Thymus (tissue), 11 donors: Measurements from ENCODE around the gene FUT6. TPM values are rescaled to one million over a fixed set of nuclear protein-coding genes. Genes with fewer than 3 reads are reported as not detected.
A peak's percentile ranks its signal among the peaks of the same experiment; 100 is the strongest.

Experiments used
- DNase-seq, 9 donors: peaks; one replicate each; pipeline ENCODE4 v3.0.0-alpha.2; 2013; ENCODE audit warnings: low spot score in 9 of 9, low read depth in 6 of 9, missing footprints in 1 of 9
- H3K27ac ChIP-seq, 2 donors: one replicate each; pipeline ENCODE4 v1.5.1; 2013; ENCODE audit warnings: control low read depth in 1 of 2, low read depth in 1 of 2, low read length in 1 of 2, mild to moderate bottlenecking in 1 of 2, moderate library complexity in 1 of 2
- H3K27me3 ChIP-seq, 2 donors: one replicate each; pipeline ENCODE4 v1.5.1; 2013; ENCODE audit warnings: low read length in 1 of 2; ENCODE audit not compliant: control insufficient read depth in 2 of 2, insufficient read depth in 1 of 2
- H3K36me3 ChIP-seq, 2 donors: one replicate each; pipeline ENCODE4 v1.5.1; 2013; ENCODE audit warnings: low read length in 1 of 2, mild to moderate bottlenecking in 1 of 2, moderate library complexity in 1 of 2; ENCODE audit not compliant: control insufficient read depth in 2 of 2, insufficient read depth in 2 of 2
- H3K4me1 ChIP-seq, 2 donors: one replicate each; pipeline ENCODE4 v1.5.1; 2013; ENCODE audit warnings: low read length in 2 of 2; ENCODE audit not compliant: control insufficient read depth in 2 of 2, insufficient read depth in 2 of 2
- H3K4me3 ChIP-seq, 2 donors: one replicate each; pipeline ENCODE4 v1.5.1; 2013; ENCODE audit warnings: low read length in 2 of 2, control low read depth in 1 of 2, mild to moderate bottlenecking in 1 of 2
- H3K9me3 ChIP-seq, 2 donors: one replicate each; pipeline ENCODE4 v1.5.1; 2013; ENCODE audit warnings: low read length in 1 of 2, mild to moderate bottlenecking in 1 of 2; ENCODE audit not compliant: control insufficient read depth in 2 of 2, insufficient read depth in 1 of 2
- WGBS: extraction: QIAGEN DNeasy Blood & Tissue Kit; methylation state at CpG from one replicate; pipeline ENCODE4 v1.1.7; 2013; 5-methylcytosine and 5-hydroxymethylcytosine counted together
- polyA plus RNA-seq: library from polyadenylated mRNA; stranded (reverse); fragments of 200-250 nt; gene quantifications from one replicate; pipeline ENCODE4 v1.2.3, GENCODE V29; 2013
- total RNA-seq: library from RNA; stranded (reverse); fragments of 120-200 nt; gene quantifications from one replicate; pipeline ENCODE4 v1.2.4, GENCODE V29; 2013
- donor health status: healthy.

The FUT6 gene
- total and polyA plus RNA-seq, 2 donors: under 0.01 to 0.43 TPM

DNA sequence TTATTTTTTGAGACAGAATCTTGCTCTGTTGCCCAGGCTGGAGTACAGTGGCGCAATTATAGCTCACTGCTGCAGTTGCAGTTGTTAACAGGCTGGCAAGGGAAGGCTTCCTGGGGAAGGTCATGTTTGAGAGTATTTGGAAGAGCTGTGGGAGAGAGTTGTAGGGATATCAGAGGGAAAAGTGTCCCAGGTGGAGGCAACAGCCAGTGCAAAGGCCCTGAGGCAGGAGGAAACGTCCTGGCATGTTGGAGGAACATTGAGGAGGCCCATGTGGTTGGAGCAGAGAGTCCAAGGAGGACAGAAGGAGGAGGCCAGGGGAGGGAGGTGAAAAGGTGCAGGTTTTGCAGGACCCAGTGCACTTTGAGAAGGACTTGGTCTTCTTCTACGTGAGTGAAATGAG lies 46.3 kb downstream of the FUT6 start:
- Histone ChIP-seq H3K27ac (no peak overlapping the region), H3K4me1 (peaks cover 5 to 14% of the 10 kb centered on the region in 2 donors), H3K27me3 (peaks cover 0 to 4% of the 10 kb centered on the region in 2 donors), H3K9me3 (peaks cover 0 to 8% of the 10 kb centered on the region in 2 donors), H3K36me3 (peaks cover 17 to 19% of the 10 kb centered on the region in 2 donors), H3K4me3 (no peak overlapping the region)
- WGBS: 95% methylated on average over 3 of the region's 3 CpGs
- DNase-seq: no peak

DNA sequence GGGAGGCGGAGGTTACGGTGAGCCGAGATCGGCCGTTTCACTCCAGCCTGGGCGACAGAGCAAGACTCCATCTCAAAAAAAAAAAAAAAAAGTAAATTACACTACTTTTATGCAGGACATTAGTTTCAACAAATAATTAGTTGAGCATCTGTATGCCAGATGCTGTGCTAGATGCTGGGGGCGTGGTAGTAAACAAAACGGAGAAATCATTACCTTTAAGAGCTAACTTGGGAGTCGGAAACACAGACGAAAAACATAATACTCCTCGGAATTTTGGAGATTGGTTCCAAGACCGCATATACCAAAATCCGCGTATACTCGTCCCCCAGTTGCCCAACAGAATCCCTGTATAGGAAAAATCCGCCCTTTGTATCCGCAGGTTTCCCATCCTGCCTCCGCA lies 47.3 kb downstream of the FUT6 start:
- peaks cover 0 to 8% of the 10 kb centered on the region in 2 donors for H3K9me3 ChIP-seq
- H3K4me3 ChIP-seq: no peak overlapping the region
- no peak for DNase-seq
- H3K27me3 ChIP-seq: no peaks in the 10 kb centered on the region
- no peak overlapping the region for H3K27ac ChIP-seq
- 97% methylated on average over 18 of the region's 18 CpGs for WGBS
- H3K4me1 ChIP-seq: peaks cover 5 to 14% of the 10 kb centered on the region in 2 donors
- H3K36me3 ChIP-seq: peaks cover 27 to 29% of the 10 kb centered on the region in 2 donors

DNA sequence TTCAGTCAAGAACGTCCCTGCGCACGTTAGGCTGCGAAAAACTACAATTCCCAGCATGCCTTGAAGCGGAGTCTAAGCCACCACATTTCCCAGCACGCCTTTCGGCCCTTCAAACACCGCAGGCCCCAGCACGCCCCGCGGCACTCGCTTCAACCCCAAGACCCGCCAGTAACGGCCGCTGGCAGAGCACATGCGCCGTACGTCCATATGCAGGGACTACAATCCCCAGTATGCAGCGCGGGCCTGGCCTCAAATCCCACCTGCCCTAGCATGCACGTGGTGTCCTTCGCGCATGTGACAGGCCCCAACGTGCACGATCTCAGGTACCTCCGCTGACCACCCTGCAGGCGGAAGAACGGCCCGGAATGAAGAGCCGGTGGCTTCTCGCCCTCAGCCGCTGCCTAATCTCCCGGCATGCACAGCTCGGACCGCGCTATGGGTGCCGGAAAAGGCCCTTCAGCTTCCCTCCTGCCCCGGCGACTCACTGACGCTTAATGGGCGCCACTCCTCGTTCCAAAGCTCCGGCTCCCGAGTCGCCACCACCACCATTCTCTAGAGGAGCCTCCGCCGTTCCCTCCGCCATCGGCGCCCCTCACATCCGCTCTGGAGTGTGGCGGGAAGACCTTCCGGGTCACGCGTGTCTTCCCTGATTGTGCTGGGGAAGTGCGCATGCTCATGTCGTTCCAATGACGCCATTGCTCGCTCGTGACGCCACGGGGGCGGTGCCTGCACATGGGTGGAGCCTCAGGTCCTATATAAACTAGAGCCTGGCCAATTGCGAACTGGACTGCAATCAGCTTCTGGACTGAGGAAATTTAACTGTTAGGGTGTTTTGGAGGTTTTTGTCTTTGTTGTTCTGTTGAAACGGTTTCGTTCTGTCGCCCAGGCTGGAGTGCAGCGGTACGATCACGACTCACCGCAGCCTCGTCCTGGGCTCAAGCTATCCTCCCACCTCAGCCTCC lies 48.7 kb downstream of the FUT6 start, which contains the start of gene DUS3L:
Gene DUS3L, minus strand, starts transcription at position 605 of the 962 bp plus-strand sequence. Its CDS starts 22 bp downstream, at position 583.
- Histone ChIP-seq H3K4me3 (peak within 1 kb of the TSS; percentile 59 to 85), H3K36me3 (peaks cover 40 to 43% of the 10 kb centered on the region in 2 donors), H3K9me3 (peaks cover 0 to 8% of the 10 kb centered on the region in 2 donors), H3K4me1 (peaks cover 5 to 14% of the 10 kb centered on the region in 2 donors), H3K27me3 (no peaks in the 10 kb centered on the region), H3K27ac (peak within 1 kb of the TSS; percentile 89 to 97)
- 11% methylated on average over 72 of the region's 72 CpGs for WGBS
- DNase-seq: peak; percentile 93 to 99 (median 97)

DNA sequence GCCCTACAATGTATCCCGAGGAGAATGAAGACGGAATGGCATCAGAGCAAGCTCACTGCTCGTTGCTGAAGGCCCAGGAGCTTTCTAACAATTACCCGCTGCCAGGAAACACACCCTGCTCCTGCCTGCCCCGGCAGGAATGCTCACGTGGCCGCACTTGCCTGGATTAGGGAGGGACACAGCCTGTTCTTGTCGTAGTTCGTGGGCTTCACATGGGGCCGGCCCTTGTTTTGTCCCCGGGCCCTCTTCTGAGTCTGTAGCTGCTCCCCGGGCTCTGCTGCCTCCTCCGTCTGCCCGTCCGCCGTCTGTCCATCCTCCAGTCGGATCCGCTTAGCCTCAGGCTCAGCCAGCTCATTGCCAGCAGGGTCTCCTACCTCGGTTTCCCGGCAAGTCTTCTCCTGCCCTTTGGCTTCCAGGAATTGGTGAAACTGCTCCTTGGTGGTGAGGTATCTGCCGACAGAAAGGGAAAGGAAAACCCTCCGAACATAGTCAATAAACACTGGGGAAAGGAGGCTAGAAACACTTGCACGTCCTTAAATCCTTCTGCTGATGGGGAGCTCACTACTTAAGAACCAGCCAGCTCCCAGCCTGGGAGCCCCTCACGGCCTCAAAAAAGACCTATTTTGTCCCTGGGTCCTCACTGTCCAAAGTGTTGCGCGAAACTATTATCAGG lies 49.5 kb downstream of the FUT6 start:
- Histone ChIP-seq H3K4me3 (peak overlapping the region; percentile 59 to 85), H3K9me3 (peaks cover 0 to 8% of the 10 kb centered on the region in 2 donors), H3K27ac (peak overlapping the region; percentile 89 to 97), H3K27me3 (no peaks in the 10 kb centered on the region), H3K36me3 (peaks cover 42 to 51% of the 10 kb centered on the region in 2 donors), H3K4me1 (peaks cover 5 to 14% of the 10 kb centered on the region in 2 donors)
- no peak for DNase-seq
- 87% methylated on average over 26 of the region's 26 CpGs for WGBS

DNA sequence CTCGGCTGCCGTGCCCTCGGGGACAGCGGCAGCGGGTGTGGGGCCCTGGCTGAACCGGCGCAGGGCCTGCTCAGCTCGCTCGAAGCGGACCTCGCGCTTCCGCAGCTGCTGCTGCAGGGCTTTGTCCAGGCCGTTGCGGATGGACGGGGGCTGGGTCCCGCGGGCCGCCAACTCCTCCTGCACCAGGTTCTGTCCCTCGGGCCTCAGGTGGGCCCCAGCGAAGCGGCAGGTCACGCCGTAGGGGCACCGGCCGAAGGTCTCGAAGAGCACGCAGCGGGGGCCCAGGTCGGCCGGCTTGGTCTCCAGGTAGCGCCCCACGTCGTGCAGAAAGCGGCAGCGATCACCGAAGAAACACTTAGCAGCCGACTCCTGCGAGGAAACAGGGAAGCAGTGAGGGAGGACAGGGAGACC lies 50.1 kb downstream of the FUT6 start:
- H3K27ac ChIP-seq: no peak overlapping the region
- WGBS: 98% methylated on average over 39 of the region's 39 CpGs
- peaks cover 0 to 8% of the 10 kb centered on the region in 2 donors for H3K9me3 ChIP-seq
- H3K4me3 ChIP-seq: no peak overlapping the region
- H3K36me3 ChIP-seq: peaks cover 49 to 58% of the 10 kb centered on the region in 2 donors
- H3K27me3 ChIP-seq: no peaks in the 10 kb centered on the region
- DNase-seq: no peak
- peaks cover 5 to 14% of the 10 kb centered on the region in 2 donors for H3K4me1 ChIP-seq

DNA sequence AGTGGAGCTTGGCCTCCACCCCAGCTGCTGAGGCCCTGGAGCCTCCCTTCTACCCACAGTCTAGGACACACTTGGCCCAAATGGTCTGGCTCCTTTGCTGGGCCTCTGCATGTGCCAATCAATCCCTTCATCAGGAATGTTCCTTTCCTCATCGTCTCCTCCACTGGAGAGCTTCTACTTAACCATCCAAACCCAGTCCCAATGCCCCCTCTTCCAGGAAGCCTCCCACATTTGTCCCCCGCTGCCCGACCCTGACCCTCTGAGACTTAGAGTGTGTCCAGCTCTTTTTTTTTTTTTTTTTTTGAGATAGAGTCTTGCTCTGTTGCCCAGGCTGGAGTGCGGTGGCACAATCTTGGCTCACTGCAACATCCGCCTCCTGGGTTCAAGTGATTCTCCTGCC lies 51.1 kb downstream of the FUT6 start:
- Histone ChIP-seq H3K36me3 (peaks cover 53 to 64% of the 10 kb centered on the region in 2 donors), H3K9me3 (peaks cover 0 to 8% of the 10 kb centered on the region in 2 donors), H3K4me3 (no peak overlapping the region), H3K27me3 (no peaks in the 10 kb centered on the region), H3K27ac (no peak overlapping the region), H3K4me1 (peaks cover 5 to 14% of the 10 kb centered on the region in 2 donors)
- DNase-seq: no peak
- WGBS: 97% methylated on average over 5 of the region's 5 CpGs

DNA sequence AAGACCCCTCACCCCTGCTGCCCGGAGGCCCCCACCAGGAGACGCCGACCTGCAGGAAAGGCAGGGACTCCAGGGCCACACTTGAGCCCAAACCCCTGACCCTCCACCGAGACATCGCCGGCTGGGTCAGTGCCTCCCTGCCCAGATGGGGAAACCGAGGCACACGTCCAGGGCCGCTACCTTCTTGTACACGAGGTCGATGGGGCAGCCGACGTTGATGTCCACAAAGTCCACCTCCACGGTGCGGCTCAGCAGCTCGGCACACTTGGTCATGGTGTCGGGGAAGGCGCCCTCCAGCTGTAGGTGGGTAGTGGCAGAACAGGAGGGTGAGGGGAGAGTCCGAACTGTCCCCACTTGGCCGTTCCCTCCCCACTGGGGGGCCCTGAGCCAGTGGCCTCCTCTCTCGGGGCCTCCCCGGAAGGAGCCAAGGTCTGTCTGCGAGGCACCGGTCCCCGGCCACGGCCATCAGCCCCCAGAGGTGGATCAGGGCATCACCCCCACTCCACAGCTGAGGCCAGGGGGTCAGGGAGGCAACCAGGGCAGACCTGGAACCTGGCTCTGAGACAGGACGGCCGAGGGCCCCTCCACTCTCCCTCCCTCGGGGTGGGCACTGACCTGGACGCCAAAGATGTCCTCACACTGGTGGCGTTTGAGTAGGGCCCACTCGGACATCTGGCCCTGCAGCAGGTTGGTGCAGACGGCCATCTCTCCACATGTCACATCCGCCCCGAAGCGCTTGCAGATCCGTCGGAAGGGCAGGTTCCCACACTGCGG lies 51.9 kb downstream of the FUT6 start:
- Histone ChIP-seq H3K36me3 (peaks cover 53 to 70% of the 10 kb centered on the region in 2 donors), H3K9me3 (peaks cover 0 to 8% of the 10 kb centered on the region in 2 donors), H3K4me3 (no peak overlapping the region), H3K27ac (no peak overlapping the region), H3K27me3 (no peaks in the 10 kb centered on the region), H3K4me1 (peaks cover 5 to 14% of the 10 kb centered on the region in 2 donors)
- WGBS: 99% methylated on average over 39 of the region's 39 CpGs
- DNase-seq: no peak

DNA sequence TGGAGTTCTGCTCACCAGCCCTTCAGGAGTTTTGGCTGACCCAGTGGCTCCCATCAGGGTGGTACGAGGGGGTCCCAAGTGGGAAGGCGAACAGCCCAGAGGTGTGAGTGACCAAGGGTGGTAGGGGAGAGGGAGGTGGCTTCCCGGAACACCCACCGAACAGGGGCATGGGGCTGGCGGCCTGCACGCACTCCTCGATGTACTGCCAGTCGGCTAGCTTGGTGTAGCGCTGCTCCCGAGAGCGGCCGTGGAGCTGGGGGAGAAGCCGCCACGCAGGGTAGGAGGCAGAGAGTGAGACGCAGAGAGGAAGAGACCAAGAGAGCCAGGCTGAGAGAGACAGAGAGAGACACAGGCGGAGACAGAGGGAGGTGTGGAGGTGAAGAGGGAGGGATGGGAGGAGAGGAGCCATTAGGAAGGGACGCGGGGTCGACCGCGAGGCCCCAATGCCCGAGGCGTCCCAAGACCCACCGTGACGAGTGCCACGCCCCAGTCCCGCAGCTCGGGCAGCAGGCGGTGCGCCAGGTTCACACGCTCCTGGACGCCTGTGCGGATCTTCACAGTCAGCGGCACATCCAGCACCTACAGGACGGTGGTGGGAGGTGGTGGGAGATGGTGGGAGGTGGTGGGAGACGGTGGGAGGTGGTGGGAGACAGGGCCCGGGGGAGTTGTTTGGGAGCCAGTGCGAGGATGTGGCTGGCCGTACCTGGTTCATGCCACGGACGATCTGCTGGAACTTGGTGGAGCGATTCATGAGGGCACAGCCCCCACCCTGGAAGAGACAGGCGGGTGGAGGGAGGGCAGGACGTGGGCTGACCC lies 52.7 kb downstream of the FUT6 start:
- 96% methylated on average over 44 of the region's 44 CpGs for whole genome bisulfite sequencing
- no peak for DNase-seq
- H3K4me1 ChIP-seq: peaks cover 5 to 14% of the 10 kb centered on the region in 2 donors

More for the DNA sequence above, 52.7 kb downstream of the FUT6 start:
- H3K27ac ChIP-seq: no peak overlapping the region
- H3K27me3 ChIP-seq: no peaks in the 10 kb centered on the region
- no peak overlapping the region for H3K4me3 ChIP-seq
- peaks cover 53 to 70% of the 10 kb centered on the region in 2 donors for H3K36me3 ChIP-seq
- peaks cover 0 to 8% of the 10 kb centered on the region in 2 donors for H3K9me3 ChIP-seq
